Smooth muscle cell (in vitro differentiated cells): ENCODE data around the gene CREM. TPM values are rescaled to one million over a fixed set of nuclear protein-coding genes. Genes with fewer than 3 reads are reported as not detected.

Source experiments
- DNase-seq: peaks from one replicate; lab custom pipeline; 2025; ENCODE audit not compliant: unreplicated experiment; lab: John Stamatoyannopoulos, UW
- H2AFZ ChIP-seq: fragments of 200-600 bp; sonication (generic); 2 replicates; pipeline ENCODE4 v1.6.0; 2016; ENCODE audit warnings: antibody characterized with exemption, low read depth, mild to moderate bottlenecking
- H3F3A ChIP-seq: fragments of 200-600 bp; sonication (generic); 2 replicates; pipeline ENCODE4 v1.6.0; 2017; ENCODE audit warnings: antibody characterized with exemption, low read depth
- H3K27ac ChIP-seq: fragments of 200-600 bp; sonication (generic); 2 replicates; pipeline ENCODE4 v1.5.1; 2016; ENCODE audit warnings: low read depth, mild to moderate bottlenecking
- H3K27me3 ChIP-seq: fragments of 200-600 bp; sonication (generic); 2 replicates; pipeline ENCODE4 v1.6.1; 2016; ENCODE audit warnings: low read depth, mild to moderate bottlenecking
- H3K36me3 ChIP-seq: fragments of 200-600 bp; sonication (generic); 2 replicates; pipeline ENCODE4 v1.5.1; 2016; ENCODE audit warnings: low read depth
- H3K4me1 ChIP-seq: fragments of 200-600 bp; sonication (generic); 2 replicates; pipeline ENCODE4 v1.5.1; 2016; ENCODE audit warnings: low read depth
- H3K4me2 ChIP-seq: fragments of 200-600 bp; sonication (generic); 2 replicates; pipeline ENCODE4 v1.6.0; 2016; ENCODE audit warnings: mild to moderate bottlenecking
- H3K4me3 ChIP-seq: fragments of 200-600 bp; sonication (generic); 2 replicates; pipeline ENCODE4 v1.5.1; 2016; ENCODE audit warnings: mild to moderate bottlenecking
- H3K79me2 ChIP-seq: fragments of 200-600 bp; sonication (generic); 2 replicates; pipeline ENCODE4 v1.6.0; 2016; ENCODE audit warnings: low read depth, mild to moderate bottlenecking
- H3K9ac ChIP-seq: fragments of 200-600 bp; sonication (generic); 2 replicates; pipeline ENCODE4 v1.6.0; 2016; ENCODE audit warnings: low read depth
- H3K9me3 ChIP-seq: fragments of 200-600 bp; sonication (generic); replicated peaks from 2 replicates; pipeline ENCODE4 v1.5.1; 2016; ENCODE audit warnings: low read depth
- H4K20me1 ChIP-seq: fragments of 200-600 bp; sonication (generic); 2 replicates; pipeline ENCODE4 v1.6.0; 2016; ENCODE audit warnings: low read depth
- WGBS: methylation state at CpG from one replicate; pipeline ENCODE4 v1.1.7; 2016; ENCODE audit warnings: low lambda C conversion rate; 5-methylcytosine and 5-hydroxymethylcytosine counted together
- polyA plus RNA-seq: library from polyadenylated mRNA; unstranded; fragments of >200 nt; fragmentation: Nextera tagmentation; extraction: Ambion mirVana; gene quantifications from 2 replicates; pipeline ENCODE4 v1.2.1, GENCODE V29; 2016
- total RNA-seq: library from RNA; depleted of rRNA; stranded (reverse); fragments of >200 nt; gene quantifications from 2 replicates; pipeline ENCODE4 v1.2.3, GENCODE V29; 2014
- TF ChIP-seq, protein P1 (sequence below): fragments of 200-600 bp; sonication (generic); IDR thresholded peaks from 2 replicates; pipeline ENCODE4 v1.5.1; 2017; ENCODE audit warnings: borderline replicate concordance, mild to moderate bottlenecking, antibody characterized with exemption; ENCODE audit not compliant: insufficient read depth, poor library complexity, severe bottlenecking

The CREM gene
- total and polyA plus RNA-seq, 2 experiments from 2014 or later: 46.4 to 49.3 TPM

DNA sequence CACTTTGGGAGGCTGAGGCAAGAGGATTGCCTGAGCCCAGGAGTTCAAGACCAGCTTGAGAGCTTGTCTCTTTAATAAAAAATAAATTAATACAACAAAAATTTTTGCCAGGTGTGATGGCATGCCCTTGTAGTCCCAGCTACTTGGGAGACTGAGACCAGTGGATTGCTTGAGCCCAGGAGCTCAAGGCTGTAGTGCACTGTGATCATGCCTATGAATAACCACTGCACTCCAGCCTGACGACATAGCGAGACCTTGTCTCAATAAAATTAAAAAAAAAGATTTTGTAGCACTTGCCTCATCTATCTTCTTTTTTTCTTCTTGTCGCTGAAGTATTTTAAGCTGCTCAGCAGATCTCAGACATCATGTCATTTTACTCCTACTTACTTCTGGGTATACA is 26.3 kb downstream of the CREM start:
- peaks cover 9% of the 10 kb centered on the region for H3K4me1 ChIP-seq
- H3K4me2 ChIP-seq: no peak overlapping the region
- no peaks in the 10 kb centered on the region for H3K9me3 ChIP-seq

GRCh38 chr10:35153716-35154115 is 27.1 kb downstream of the CREM start:
- Histone ChIP-seq H3K4me1 (peaks cover 9% of the 10 kb centered on the region), H3K36me3 (peaks cover 2% of the 10 kb centered on the region)

More for the DNA sequence above, 26.3 kb downstream of the CREM start:
- 92% methylated on average over 3 of the region's 3 CpGs for WGBS
- peaks cover 19% of the 10 kb centered on the region for H3K79me2 ChIP-seq
- H3K36me3 ChIP-seq: no peaks in the 10 kb centered on the region
- H4K20me1 ChIP-seq: no peaks in the 10 kb centered on the region
- no peak overlapping the region for H3K9ac ChIP-seq
- H3K27ac ChIP-seq: no peak overlapping the region
- no peak for DNase-seq
- TF ChIP-seq, protein P1, sequence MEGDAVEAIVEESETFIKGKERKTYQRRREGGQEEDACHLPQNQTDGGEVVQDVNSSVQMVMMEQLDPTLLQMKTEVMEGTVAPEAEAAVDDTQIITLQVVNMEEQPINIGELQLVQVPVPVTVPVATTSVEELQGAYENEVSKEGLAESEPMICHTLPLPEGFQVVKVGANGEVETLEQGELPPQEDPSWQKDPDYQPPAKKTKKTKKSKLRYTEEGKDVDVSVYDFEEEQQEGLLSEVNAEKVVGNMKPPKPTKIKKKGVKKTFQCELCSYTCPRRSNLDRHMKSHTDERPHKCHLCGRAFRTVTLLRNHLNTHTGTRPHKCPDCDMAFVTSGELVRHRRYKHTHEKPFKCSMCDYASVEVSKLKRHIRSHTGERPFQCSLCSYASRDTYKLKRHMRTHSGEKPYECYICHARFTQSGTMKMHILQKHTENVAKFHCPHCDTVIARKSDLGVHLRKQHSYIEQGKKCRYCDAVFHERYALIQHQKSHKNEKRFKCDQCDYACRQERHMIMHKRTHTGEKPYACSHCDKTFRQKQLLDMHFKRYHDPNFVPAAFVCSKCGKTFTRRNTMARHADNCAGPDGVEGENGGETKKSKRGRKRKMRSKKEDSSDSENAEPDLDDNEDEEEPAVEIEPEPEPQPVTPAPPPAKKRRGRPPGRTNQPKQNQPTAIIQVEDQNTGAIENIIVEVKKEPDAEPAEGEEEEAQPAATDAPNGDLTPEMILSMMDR: no peak
- no peaks in the 10 kb centered on the region for H3K27me3 ChIP-seq
- no peak overlapping the region for H3K4me3 ChIP-seq
- no peaks in the 10 kb centered on the region for H3F3A ChIP-seq
- no peak overlapping the region for H2AFZ ChIP-seq

DNA sequence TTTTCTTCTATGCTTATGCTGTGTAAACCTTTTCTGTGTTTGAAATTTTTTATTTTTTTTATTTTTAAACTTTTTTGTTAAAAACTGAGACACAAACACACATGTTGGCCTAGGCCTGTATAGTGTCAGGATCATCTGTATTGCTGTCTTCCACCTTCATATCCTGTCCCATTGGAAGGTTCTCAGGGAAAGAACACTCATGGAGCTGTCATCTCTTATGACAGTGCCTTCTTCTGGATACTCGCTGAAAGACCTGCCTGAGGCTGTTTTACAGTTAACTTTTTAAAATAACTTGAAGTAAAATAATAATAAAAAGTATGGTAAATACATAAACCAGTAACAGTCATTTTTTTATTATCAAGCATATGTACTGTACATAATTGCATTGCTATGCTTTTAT is 34.1 kb downstream of the CREM start:
- 97% methylated on average over 1 of the region's 1 CpG for WGBS
- Histone ChIP-seq H3K27me3 (no peaks in the 10 kb centered on the region), H3K27ac (no peak overlapping the region), H2AFZ (no peak overlapping the region), H4K20me1 (no peaks in the 10 kb centered on the region), H3K4me3 (no peak overlapping the region), H3K4me2 (no peak overlapping the region), H3K79me2 (no peaks in the 10 kb centered on the region), H3K36me3 (peaks cover 9% of the 10 kb centered on the region), H3K4me1 (no peaks in the 10 kb centered on the region), H3K9ac (no peak overlapping the region), H3F3A (no peaks in the 10 kb centered on the region), H3K9me3 (no peaks in the 10 kb centered on the region)
- TF ChIP-seq, protein P1: no peak
- DNase-seq: no peak

More at GRCh38 chr10:35153716-35154115, 27.1 kb downstream of the CREM start:
- DNase-seq: no peak
- no peak overlapping the region for H2AFZ ChIP-seq
- no peaks in the 10 kb centered on the region for H3F3A ChIP-seq
- H3K4me3 ChIP-seq: no peak overlapping the region
- 22% methylated on average over 4 of the region's 4 CpGs for WGBS
- no peaks in the 10 kb centered on the region for H3K9me3 ChIP-seq
- TF ChIP-seq, protein P1: no peak
- no peaks in the 10 kb centered on the region for H4K20me1 ChIP-seq
- peaks cover 19% of the 10 kb centered on the region for H3K79me2 ChIP-seq
- H3K27me3 ChIP-seq: no peaks in the 10 kb centered on the region
- peak overlapping the region; percentile 6 for H3K4me2 ChIP-seq
- H3K9ac ChIP-seq: no peak overlapping the region
- no peak overlapping the region for H3K27ac ChIP-seq

DNA sequence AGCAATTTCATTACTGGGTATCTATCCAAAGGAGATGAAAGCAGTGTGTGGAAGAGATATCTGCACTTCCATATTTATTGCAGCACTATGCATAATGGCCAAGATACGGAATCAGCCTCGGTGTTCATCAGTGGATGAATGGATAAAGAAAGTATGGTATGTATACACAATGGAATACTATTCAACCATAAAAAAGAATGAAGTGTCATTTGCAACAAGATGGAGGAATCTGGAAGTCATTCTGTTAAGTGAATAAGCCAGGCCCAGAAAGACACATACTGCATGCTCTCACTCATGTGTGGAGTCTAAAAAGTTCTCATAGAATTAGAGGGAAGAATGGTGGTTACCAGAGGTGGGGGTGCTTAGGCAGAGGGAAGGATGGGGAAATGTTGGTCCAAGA is 35.3 kb downstream of the CREM start:
- TF ChIP-seq, protein P1: no peak
- Histone ChIP-seq H3K79me2 (no peaks in the 10 kb centered on the region), H3K9me3 (no peaks in the 10 kb centered on the region), H3K4me3 (no peak overlapping the region), H3F3A (no peaks in the 10 kb centered on the region), H4K20me1 (no peaks in the 10 kb centered on the region), H3K27ac (no peak overlapping the region), H3K4me1 (no peaks in the 10 kb centered on the region), H3K9ac (no peak overlapping the region), H3K4me2 (no peak overlapping the region), H3K27me3 (no peaks in the 10 kb centered on the region), H3K36me3 (peaks cover 9% of the 10 kb centered on the region), H2AFZ (no peak overlapping the region)
- no peak for DNase-seq
- 96% methylated on average over 2 of the region's 2 CpGs for WGBS
